Posterior cingulate gyrus (tissue), 11 donors: ENCODE data around the gene TOP3B.
"Not testable (repeated sequence)": the region's sequence is repeated elsewhere in the genome, so short reads cannot be mapped to it uniquely, and the experiment has no call there.

Experiments used
- DNase-seq, 10 donors: peaks; one replicate each; pipeline versions ENCODE4 v3.0.0 to v3.0.0-alpha.2; 2020 to 2021; ENCODE audit warnings: mixed read lengths in 3 of 10
- intact Hi-C: fragments of 100-400 bp; cut with DNase I; formaldehyde crosslinking; loops from one replicate; pipeline ENCODE4 v1.15.1; 2023

The TOP3B gene

DNA sequence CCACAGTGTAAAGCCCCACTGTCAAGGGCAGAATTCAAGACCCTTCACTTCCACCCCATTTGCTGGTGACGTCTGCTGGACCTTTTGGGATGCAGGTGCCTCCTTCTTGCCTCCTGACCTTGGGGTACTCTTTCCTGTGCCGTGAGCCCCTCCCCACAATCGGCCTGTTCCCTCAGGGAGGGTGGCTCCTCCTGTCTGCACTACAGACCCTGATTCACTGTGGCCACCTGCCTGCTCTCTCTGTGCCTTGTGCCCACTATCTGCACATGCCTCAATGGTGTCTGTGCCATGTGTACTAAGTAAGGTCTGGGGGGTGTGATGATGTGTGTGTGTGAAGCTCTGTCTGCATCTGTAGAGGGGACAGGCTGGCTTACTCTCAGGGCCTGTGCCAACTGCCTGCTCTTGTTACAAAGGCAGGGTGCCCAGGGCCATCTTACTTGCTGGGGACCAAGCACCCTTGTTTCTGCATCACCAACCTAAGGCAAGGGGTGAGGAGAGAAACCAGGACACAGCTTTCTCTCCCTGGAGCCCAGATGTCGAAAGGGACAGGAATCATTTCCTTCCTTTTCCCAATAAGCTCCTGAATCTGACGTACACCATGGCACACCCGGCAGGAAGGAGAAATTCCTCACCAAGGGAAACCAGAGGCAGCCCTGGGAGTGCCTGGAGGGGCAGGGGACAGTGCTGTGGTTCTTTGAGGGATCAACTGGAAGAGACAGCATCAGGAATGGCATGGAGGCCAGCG lies 33.6 kb downstream of the TOP3B start:
- no peak for DNase-seq
- intact Hi-C loops, result no loop called here

DNA sequence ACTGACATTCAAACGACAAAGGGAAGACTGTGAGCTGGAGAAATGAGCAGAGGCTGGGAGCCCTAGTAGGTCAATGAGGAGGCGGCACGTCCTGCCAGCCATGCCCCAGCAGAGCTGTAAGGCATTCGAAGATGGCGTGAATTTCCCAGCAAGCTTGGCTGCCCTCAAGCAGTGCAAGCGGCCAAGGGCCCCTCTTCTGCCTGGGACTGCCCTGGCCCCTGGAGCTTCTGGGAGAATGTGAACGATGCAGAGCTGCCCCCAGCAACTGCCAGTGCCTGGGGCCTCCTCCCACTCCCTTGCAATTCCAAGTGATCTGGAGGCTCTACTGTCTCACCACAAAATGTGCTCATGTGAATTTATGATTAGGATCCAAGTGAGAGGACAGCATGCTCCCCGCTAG lies 34.2 kb downstream of the TOP3B start:
- no peak for DNase-seq
- intact Hi-C loops, result no loop called here

DNA sequence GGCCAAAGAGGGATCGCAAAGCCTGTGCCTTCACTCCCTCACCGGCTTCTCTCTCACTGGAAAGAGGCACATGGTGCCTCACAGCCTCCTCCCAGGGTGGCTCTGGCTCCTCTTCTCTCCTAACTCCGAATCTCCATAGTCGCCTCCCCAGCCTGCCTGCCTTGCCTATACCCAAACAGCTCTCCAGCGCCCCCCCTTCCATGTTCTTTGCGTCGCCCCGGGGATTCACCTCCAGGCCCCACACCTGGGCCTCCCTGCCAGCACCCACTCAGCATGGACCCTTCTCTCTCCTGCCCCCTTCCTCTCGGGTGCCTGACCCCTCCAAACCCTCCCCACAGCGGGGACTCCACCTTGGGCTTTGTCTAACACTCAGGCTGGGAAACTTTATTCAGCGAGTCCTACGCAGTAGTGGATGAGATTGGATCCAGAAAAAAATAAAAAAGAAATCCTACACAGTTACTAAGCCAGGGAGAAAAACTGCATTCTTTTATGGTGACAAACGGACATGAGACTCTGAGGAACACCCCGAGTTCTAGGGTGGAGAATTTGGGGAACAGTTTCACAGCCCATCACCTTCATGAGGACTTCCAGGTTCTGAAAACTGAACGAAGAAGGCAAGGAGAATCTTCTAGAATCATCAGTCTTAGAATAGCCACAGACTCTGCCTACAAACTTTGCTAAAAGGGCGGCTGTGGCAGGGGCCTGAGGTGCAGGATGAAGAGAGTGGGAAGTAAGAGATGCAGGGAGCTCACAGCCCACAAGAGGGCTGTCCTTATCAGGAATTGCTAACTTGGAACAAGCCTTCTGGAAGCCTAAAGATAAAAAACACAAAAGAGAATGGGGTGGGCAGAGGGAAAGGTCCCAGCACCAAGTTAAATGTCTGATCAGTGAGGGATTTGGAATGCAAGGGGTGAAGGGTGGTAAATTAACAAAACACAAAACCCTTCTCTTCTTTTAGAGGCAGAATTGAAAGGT lies 35.3 kb downstream of the TOP3B start:
- peak in 1 of 10 donors; percentile 50 for DNase-seq
- intact Hi-C loops, result no loop called here

DNA sequence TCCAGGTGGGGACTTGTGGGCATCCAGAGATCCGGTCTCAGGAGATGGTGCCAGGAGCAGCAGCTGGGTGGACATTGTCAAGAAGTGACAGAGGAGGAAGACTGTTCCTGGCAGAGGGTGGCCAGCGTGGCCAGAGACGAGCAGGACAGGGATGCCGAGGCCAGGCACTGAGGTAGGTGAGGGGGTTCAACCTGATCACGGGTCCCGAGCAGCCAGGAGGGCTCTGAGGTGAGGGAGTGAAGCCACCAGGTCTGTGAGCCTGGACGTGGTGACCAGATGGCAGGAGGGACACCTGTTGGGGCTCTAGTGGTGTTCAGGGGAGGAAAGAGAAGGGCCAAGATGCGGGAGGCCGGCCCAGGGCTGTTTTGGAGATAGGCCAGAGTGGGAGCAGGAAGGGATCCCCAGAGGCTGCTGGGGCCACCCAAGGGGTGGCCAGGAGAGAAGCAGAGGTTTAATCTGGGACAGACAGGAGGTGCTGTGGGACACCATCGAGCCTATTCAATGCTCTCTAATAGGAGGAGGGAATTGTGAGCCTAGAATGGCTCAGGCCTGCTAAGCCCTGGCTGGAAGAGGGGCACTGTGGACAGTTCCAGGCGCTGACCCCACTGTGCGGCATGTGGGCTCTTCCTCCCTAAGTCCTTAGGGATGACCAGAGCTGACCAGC lies 36.2 kb downstream of the TOP3B start:
- DNase-seq, result no peak
- intact Hi-C loops, result no loop called here

DNA sequence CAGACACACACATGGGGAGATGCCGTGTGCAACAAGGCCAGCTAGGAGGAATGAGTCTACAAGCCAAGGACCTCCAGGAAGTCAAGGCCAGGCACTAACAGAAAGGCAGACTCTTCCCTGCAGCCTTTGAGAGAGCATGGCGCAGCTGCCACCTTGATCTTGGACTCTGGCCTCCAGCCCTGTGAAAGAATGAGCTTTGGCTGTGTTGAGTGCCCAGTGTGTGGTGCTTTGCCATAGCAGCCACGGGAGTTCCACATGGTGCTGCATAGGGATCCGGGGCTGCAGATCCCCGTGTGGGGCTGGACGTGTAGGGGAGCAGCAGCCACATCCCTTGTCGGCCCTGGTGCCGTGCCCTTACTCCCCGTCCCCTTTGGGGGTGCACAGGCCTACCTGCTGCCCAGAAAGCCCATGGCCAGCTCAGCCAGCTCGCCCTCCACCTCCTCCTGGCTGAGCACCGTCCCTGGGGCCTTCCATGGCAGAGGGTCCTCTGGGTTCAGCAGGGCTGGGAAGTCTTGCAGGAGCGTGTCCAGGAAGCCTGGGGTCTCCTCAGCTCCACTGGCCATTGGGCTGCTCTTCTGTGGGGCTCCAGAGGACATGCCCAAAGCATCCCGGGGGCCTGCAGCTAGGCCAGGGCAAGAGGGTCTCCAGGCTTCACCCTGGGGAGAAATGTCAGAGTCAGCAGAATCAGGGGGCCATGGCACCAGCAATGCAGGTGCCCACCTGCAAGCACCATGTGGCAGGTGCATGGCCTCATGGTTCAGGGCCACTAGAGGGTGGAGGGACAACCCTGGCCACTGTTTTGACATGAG lies 36.9 kb downstream of the TOP3B start:
- intact Hi-C loops, result no loop called here
- DNase-seq, result peak in 1 of 10 donors; percentile 56

DNA sequence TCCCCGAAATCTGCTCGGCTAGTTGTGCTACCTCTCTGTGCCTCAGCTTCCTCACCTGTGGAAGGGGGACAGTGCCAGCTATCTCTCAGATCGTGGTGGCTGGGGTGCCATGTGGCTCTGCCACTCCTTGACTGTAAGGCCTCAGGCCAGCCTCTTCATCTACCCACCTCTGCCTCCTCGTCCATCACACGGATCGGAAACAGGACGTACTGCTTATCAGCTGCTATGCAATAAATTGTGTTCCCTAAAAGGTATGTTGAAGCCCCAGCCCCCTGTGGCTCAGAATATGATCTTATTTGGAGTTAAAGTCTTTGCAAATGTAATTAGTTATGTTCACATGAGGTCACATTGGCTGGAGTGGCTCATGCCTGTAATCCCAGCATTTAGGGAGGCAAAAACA lies 37.7 kb downstream of the TOP3B start:
- DNase-seq, result peak in 1 of 10 donors; percentile 30
- intact Hi-C loops, result no loop called here

DNA sequence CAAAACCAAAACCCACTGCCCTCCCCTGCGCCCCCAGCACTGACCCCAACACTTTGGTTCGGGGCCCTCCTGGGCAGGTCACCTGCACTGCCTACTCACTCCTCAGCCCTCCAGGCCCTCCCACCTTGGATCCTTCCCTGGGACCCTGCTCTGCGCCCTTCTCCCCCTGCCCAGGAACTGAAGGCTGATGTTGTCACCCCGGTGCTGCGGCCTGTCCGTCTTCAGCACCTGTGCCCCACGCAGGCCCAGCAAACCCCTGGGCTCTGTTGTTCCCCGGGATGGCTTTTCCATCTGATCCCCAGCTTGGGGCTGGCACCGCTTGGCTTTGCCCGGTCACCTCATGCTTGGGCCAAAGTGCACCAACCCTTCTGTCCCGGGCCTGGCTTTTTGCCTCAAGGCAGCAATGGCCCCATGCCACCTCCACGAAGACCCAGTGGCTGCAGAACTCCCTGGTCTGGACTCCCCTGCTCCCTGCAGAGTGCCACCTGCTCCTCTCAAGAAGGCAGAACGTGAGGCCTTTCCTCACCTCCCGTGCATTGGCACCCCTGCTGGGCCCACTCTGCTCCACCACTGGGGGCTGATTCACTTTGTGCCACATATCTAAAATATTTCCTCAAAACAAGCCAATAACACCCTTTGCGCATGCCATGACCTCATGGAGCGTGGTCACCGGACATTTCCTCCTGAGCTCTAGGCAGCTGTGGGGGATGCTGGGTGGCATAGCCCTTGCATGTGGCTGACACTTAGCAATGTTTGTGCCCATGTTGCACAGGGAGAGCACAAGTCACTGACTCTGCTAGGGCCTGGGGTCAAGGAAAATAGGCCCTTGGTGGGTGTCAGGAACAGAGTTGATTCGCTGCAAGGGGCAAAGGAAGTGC lies 38.8 kb downstream of the TOP3B start:
- intact Hi-C loops, result no loop called here

DNA sequence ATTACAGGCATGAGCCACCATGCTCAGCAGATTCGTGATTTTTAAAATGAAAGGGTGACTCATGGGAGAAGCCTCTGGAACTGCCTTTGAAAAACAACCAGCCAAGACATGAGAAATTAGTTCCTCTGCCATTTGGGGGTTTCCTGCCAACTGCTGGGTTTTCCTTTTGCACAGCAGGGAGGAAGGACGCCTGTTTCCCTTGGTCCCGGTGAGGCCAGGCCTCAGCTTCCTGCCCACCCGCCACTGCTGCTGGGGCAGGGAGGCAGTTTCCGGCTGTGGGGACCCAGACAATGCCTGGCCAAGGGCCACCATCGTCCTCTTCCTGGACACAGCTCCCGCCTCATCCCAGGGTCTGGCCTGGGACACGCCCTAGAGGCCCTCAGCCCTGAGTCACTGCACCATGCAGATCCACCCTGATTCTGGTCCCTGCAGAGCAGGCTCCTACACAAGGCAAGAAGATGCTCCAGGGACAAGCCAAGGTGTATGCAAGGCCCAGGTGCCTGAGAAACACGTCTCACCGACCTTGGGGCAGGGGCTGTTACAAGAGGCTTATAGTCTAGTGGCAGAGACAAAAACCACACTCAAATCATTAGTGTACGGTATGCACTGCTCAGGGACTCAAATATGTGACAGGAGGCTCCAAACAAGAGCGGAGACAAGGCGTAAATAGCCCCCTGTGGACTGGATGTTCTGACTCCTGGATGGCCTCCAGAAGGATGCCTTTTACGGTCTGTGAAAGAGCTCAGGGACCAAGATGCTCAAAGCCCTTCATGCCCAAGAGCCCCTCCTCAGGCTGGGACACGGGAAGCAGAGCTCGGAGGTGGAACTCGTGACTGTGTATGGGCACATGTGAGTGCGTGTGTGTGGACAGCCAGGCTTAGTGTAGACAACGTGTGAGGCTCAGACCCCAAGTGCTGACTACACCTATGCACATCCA lies 39.9 kb downstream of the TOP3B start:
- DNase-seq, result no peak
- intact Hi-C loops, result no loop called here

More for the DNA sequence above, 38.8 kb downstream of the TOP3B start:
- peak in 1 of 10 donors; percentile 63 for DNase-seq

DNA sequence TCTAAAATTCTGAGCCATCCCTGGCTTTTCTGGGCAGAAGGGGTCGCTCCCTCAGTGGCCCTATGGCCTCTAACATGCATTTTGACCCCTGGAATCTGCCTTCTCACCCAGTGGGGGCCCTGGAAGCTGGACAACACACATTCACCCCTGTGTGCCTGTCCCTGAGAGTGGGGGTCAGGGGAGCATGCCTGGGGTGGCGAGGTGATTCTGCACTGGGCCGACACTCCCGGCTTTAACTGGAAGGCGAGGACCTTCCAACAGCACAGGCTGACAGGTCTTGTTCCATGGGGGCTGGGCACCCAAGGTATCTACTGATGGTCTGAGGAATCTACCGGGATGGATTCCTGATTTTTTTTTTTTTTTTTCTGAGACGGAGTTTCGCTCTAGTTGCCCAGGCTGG lies 40.7 kb downstream of the TOP3B start:
- intact Hi-C loops, result no loop called here
- DNase-seq, result no peak

DNA sequence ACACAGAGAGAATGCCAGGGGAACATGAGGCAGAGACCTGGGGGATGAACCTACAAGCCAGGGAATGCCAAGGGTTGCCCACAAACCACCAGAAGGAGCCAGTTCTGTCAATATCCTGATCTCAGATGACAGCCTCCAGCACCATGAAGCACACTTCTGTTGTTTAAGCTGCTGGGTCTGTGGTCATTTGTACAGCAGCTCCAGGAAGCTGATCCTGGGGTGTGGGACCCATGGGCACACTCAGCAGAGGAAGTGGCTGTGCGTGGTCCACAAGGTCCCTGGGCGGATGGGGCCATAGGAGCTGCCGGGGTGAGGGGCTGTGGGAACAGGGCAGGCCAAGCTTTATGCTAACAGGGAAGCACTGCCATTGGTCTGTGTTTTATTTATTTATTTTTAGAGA lies 42.1 kb downstream of the TOP3B start:
- intact Hi-C loops, result no loop called here

DNA sequence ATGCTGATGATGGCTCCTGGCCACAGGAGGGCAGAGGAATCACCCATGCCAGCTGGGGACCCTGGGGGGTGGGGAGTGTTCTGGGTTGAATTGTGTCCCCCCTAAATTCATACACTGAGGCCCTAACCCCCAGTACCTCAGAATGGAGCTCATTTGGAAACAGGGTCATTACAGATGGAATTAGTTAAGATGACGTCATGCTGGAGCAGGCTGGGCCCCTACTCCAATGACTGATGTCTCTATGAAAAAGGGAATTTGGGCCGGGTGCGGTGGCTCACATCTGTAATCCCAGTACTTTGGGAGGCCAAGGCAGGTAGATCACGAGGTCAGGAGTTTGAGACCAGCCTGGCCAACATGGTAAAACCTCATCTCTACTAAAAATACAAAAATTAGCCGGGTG lies 42.7 kb downstream of the TOP3B start:
- intact Hi-C loops, result loop anchor here (2.0 to 5.0 kb wide), 2 partner anchors 13 to 208 kb away; partner anchors contain the start of gene PPM1F
- DNase-seq, result not testable (repeated sequence)

More for the DNA sequence above, 42.1 kb downstream of the TOP3B start:
- no peak for DNase-seq

DNA sequence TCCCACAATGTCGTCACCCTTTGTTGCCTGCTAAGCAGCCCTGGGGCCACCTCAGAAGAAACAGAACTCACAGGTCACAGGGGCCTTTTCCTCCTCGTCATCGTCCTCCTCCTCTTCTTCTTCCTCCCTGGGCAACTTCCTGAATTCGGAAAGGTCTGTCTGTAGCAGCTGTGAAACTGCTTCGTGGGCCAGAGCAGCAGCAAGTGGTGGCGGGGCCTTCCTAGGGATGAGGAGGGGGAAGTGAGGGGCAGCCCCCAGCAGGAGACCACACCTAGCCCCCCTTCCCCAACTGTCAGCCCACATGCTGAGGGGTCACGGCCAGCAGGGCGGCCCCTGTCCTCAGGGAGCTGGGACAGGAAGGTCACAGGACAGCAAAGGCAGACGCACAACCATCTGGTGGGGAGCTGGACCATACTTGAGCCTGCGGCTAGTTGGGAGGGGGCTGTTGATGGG lies 43.1 kb downstream of the TOP3B start:
- intact Hi-C loops, result loop anchor here (2.0 to 5.0 kb wide), 2 partner anchors 13 to 207 kb away; partner anchors contain the start of gene PPM1F
- DNase-seq, result no peak

DNA sequence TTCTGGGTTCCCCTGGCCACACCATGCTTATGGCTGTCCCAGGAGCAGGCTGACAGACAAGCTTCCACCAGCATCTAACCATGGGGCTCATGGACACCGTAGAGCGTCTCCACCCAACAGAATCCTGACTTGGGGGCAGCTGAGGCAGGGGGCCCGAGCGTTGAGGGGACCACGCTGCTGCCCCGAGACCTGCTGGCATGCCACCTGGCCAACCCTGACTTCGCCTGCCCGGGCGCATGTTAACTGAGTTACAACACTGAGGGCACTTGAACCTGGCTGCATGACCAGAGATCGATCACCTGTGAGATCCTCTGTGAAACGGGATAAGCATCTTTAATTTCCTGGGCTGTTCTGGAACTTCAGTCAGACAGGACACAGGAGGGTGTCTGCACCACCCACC lies 43.7 kb downstream of the TOP3B start:
- DNase-seq, result no peak
- intact Hi-C loops, result loop anchor here (1.0 to 5.0 kb wide), 4 partner anchors 14 to 226 kb away; partner anchors contain the start of gene PPM1F

DNA sequence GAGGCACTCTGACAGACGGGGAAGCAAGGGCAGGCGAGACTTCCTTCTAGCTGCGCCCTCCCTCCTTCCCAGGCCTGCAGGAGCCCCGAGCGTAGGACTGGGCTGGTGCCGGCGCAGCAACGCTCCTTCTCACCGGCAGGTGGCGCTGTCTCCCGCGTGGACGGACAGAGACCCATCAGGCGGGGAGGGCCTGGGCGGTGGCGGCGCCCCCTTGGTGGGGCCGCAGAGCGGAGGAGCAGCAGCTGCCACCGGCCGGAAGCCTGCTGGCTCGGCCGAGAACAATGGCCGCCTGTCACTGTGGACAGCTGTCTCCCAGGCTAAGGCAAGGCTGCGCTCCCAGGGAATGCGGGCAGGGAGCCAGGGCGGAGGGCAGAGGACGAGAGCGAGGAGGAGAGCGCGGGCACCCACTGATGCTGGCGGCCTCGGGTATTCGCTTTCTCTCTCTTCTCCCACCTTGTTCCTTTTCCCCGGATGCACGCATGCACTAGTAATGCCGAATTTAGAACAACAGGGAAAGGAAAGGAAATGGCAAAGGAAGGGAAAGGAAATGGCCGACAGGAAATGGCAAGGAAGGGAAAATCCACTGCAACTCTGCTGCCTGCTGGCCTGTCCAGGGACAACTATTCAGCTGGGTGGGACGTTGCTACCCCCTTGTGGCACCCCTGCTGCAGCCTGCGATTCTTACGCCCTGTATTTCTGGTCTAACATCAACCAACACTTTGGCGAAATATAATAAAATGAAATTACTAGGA lies 44.3 kb downstream of the TOP3B start:
- DNase-seq, result peak; percentile 90 to 99 (median 97)
- intact Hi-C loops, result loop anchor here (1.0 to 5.0 kb wide), 4 partner anchors 15 to 225 kb away; partner anchors contain the start of gene PPM1F

DNA sequence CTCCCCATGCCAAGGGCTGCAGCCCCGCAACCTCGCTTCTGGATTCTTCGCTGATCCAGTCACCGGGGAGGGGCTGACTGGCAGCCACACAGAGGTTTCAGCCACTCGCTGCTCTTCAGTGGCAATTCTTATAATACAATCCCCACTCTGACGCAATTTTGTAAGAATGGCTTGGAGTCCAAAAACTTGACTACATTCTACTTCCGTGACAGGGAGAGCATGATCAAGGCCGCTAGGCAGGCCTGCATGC lies 44.8 kb downstream of the TOP3B start:
- no peak for DNase-seq
- intact Hi-C loops, result loop anchor here (1.0 to 5.0 kb wide), 4 partner anchors 15 to 224 kb away; partner anchors contain the start of gene PPM1F

DNA sequence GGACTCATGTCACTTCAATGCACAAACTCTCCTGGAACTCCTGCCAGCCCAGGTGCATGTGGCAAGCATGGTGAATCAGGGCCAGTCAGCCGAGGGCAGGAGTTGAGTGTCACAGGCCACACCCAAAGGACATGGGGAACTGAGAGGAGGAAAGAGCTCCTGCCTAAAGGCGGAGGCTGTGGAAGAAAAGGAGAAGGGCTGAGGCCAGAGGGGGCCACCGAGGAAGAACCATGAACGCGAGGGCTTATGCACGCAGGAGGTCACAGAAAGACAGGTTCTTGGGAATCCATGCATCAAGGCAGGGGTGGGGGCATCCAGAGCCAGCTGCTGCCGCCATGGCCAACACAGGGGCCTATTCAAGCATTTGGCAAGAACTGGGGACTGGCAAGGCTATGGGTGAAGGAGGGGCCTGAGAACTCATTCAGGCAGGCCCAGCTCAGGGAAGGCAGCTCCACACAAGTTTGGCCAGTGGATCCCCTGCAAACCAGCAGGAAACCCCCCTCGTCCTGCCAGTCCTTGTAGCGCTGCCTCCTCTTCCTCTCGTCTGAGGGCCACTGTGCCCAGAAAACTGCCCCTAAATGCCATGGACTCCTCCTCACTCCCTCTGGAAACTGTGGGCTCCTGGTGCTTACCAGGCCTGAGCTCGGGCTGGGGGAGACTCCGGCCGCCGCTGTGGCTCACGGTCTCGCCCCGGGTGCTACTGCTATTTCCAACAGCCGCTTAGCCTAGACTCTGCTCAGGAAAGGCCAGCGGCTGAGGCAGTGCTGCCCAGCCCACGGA lies 45.4 kb downstream of the TOP3B start:
- peak in 4 of 10 donors; percentile 40 to 56 (median 50) for DNase-seq
- intact Hi-C loops, result loop anchor here (5.0 kb wide), 1 partner anchor 205 kb away; no protein-coding TSS in a partner anchor
